H1 (cell line): ENCODE results near the gene DOHH. TPM values are rescaled to one million over a fixed set of nuclear protein-coding genes. Genes with fewer than 3 reads are reported as not detected.

ENCODE experiments used
- ASH2L ChIP-seq: fragments of 200-600, 300-600 bp; sonication (generic); IDR thresholded peaks from one replicate; pipeline ENCODE4 v1.7.1; 2017; ENCODE audit warnings: low read length
- CREB1 ChIP-seq: IDR thresholded peaks from 2 replicates; pipeline ENCODE4 v1.6.1; 2012; ENCODE audit warnings: inconsistent platforms
- EGR1 ChIP-seq: IDR thresholded peaks from 2 replicates; pipeline ENCODE4 v1.6.1; 2011; ENCODE audit warnings: low read depth, low read length, borderline replicate concordance
- POLR2A ChIP-seq, 2 experiments: IDR thresholded peaks; 1 replicate in 1 of 2; 2 replicates in 1 of 2; pipeline ENCODE4 v1.6.1; 2011; ENCODE audit warnings: low read depth in 2 of 2, low read length in 2 of 2, mild to moderate bottlenecking in 2 of 2; ENCODE audit errors: control extremely low read depth in 1 of 2
- SAP30 ChIP-seq: fragments of 300-600 bp; sonication (generic); IDR thresholded peaks from 2 replicates; pipeline ENCODE4 v1.7.1; 2012; ENCODE audit warnings: low read length, moderate library complexity, mild to moderate bottlenecking, inconsistent platforms; ENCODE audit not compliant: insufficient read depth, insufficient replicate concordance
- SIN3A ChIP-seq, 2 experiments: IDR thresholded peaks in 1 of 2; conservative IDR thresholded peaks in 1 of 2; 2 replicates each; pipeline ENCODE4 v1.6.1; 2011 to 2012; ENCODE audit warnings: low read length in 2 of 2, improper control_type of control experiment in 1 of 2, low read depth in 1 of 2, mild to moderate bottlenecking in 1 of 2
- polyA plus RNA-seq, 7 experiments: library from polyadenylated mRNA; depleted of rRNA in 3 of 7; stranded (reverse) in 5 of 7; unstranded in 2 of 7; fragments of >200 nt in 5 of 7; fragments of 200-250 nt in 2 of 7; gene quantifications; 1 replicate in 5 of 7; 2 replicates in 1 of 7; 4 replicates in 1 of 7; pipeline versions ENCODE4 v1.2.1 to v1.2.3, GENCODE V29; 2011 to 2013; ENCODE audit warnings: missing spikeins in 2 of 7, mixed read lengths in 2 of 7
- total RNA-seq: library from RNA; stranded (reverse); fragmentation: NEBNext Ultra II Directional; extraction: Animal tissue kit (Norgen Biotek cat#: 25700); gene quantifications from 2 replicates; pipeline ENCODE4 v1.2.1, GENCODE V29; 2021

The DOHH gene
- total and polyA plus RNA-seq, 2 of the 8 experiments (the other 6 are each of a cell fraction or from before 2014, with no cell fraction given), result 7.3 to 17.7 TPM

DNA sequence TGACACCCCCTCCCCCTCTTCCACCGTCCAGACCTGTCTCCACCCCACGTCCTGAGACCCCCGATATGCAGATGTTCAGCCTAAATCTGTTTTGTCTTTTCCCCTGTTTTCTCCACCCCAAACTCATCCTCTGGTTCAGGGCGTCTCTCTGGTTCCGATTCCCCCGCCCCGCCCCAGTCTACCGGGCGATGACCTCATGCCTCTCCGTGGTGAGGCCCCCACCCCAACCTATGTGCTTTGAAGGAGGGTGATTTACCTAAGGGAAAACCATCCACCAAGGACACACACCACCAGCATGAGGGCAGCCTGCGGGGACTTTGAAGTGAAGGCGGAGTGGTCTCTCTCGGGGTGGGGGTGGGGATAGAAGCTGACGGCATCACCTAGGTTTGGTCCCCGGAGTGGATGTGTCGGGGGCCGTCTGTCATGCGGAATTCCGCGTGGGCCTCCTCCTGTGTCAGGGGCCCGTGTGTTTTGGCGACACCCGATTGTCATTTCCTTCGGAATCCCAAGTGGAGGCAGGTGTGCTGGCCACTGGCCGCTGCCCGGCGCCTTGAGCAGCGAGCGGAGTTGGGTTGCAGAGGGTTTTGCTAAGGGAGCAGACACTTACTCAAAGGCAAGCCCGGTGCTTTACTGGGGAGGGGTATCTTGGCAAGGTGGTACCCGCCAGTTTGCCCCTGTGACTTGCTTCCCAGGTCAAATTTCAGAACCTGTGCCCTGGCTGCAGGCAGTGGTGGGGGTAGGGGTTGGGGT, 7.1 kb upstream of the DOHH start (continued):
- TF ChIP-seq CREB1 (0 out of 2 replicates have a peak, but pooled peaks have one; percentile 17), ASH2L (peak; percentile 9), SIN3A (conservative IDR thresholded peaks at IDR 0.05 in 1 of 2, IDR thresholded peaks at IDR 0.05 in 1 of 2; ENCODE audit: low read depth in 1 of 2, low read length in 2 of 2) (0 out of 4 replicates have a peak, but pooled peaks of 1 of the 2 experiments have one; percentile 28), POLR2A (IDR thresholded peaks at IDR 0.05; ENCODE audit: control extremely low read depth in 1 of 2, low read depth in 2 of 2, low read length in 2 of 2) (no peak), EGR1 (no peak), SAP30 (peak; percentile 25)
